Astrocyte of the spinal cord (primary cell): ENCODE results near the gene PRKG1.

ENCODE experiments used
- DNase-seq: peaks from one replicate; pipeline ENCODE4 v3.0.0; 2011; ENCODE audit warnings: low read depth, low spot score
- H3K4me3 ChIP-seq: 2 replicates; pipeline ENCODE4 v1.5.1; 2011; ENCODE audit warnings: low read depth, mild to moderate bottlenecking, low read length, moderate library complexity
- in situ Hi-C: cut with HindIII; loops from 2 replicates; pipeline ENCODE4 v1.10.0; 2017; ENCODE audit warnings: low sequenced_read_pairs
- TF ChIP-seq, protein P1 (sequence below): IDR thresholded peaks from 2 replicates; pipeline ENCODE4 v1.5.1; 2012; ENCODE audit warnings: low read depth, mild to moderate bottlenecking, low read length, inconsistent platforms

The PRKG1 gene

DNA sequence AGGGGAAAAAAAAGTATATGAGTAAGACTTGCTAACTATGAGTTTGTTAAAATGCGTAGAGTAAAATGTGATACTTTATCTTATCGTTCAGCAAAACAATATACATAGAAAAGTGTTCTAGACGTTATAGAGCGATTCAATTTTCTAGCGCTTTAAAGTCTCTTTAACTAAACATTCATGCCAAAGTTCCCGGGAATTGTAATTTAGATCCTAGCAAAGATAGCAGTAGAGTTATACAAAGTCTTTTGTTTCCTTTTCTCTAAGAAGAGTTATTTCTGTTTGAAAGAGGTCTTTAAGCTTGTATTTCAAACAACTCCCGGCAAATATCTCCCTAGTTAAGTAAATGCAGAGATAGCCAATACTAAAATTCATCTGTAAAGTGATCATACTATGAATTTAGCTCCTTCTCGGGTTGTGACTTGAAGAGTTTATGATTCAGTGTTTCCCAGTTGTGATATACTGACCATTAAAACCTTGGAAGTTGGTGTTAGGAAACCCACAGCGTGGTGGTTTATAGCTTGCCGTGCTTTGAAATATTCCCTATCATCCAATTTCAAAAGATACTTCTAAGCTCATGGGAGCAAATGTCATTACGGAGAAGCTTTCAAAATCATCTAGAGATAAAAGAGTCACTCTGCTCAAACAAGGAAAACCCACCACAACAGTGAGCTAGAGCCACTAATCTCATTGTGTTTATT lies 453.4 kb downstream of the PRKG1 start:
- TF ChIP-seq, protein P1, sequence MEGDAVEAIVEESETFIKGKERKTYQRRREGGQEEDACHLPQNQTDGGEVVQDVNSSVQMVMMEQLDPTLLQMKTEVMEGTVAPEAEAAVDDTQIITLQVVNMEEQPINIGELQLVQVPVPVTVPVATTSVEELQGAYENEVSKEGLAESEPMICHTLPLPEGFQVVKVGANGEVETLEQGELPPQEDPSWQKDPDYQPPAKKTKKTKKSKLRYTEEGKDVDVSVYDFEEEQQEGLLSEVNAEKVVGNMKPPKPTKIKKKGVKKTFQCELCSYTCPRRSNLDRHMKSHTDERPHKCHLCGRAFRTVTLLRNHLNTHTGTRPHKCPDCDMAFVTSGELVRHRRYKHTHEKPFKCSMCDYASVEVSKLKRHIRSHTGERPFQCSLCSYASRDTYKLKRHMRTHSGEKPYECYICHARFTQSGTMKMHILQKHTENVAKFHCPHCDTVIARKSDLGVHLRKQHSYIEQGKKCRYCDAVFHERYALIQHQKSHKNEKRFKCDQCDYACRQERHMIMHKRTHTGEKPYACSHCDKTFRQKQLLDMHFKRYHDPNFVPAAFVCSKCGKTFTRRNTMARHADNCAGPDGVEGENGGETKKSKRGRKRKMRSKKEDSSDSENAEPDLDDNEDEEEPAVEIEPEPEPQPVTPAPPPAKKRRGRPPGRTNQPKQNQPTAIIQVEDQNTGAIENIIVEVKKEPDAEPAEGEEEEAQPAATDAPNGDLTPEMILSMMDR: no peak
- in situ Hi-C loops: no loop called here
- H3K4me3 ChIP-seq: no peak overlapping the region
- DNase-seq: no peak

DNA sequence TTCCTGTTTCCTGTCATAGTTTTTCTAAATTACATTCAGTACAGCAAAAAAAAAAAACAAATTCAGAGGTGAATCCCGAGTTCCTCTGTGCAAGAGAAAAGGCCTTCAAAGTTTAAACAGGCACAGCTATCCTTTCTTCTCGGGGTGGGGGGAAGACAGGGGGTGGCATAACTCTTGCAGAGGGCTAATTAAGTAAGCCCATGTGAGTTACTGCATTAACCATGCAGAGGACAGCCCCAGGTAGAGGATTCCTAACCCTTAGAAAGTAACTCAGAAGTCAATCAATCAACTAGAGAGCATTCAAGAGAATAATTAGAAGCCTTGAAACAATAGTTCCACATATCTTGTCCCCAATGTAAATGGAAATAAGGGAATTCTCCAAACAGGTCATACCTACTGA lies 454.2 kb downstream of the PRKG1 start:
- no peak for DNase-seq
- in situ Hi-C loops: no loop called here
- TF ChIP-seq, protein P1: no peak
- no peak overlapping the region for H3K4me3 ChIP-seq

DNA sequence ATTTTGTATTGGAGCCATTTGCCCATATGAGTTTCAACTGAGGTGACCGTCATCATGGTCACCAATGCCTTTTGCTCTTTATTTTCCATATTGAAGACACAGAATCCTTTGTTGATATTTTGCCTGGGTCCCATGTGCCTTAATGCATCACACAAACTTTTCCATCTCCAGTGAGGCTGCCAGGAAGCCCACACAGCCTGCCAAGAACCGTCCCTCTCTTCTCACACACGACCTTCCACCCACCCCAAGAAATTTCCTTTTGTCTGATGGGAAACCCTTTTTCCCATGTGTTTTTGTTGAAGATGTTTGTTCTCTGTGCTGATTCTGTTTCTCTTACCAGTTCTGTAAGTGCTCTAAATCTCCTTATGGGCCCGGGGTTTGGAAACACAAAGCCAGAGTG lies 456.3 kb downstream of the PRKG1 start:
- no peak for DNase-seq

DNA sequence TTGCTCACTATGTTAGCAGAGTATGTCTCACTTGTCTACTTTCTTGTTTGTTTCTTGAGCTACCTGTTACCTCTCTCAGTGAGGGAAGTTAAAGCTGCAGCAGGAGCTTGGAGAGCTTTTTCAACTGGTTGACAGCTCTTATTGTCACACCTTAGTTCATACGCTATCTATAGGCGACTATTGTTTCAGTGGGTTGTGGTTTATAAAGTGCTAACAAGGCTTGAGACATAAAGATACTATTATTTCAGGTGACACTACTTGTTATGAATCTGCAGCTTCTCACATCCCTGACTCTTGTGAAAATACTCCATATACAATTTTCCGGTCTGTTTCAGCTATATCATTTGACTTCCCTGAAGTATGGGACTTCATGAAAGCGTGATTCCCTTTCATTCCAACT lies 457.8 kb downstream of the PRKG1 start:
- in situ Hi-C loops: no loop called here
- H3K4me3 ChIP-seq: no peak overlapping the region
- no peak for DNase-seq
- TF ChIP-seq, protein P1: no peak

More for the DNA sequence above, 456.3 kb downstream of the PRKG1 start:
- TF ChIP-seq, protein P1: no peak
- no peak overlapping the region for H3K4me3 ChIP-seq
- in situ Hi-C loops: no loop called here

DNA sequence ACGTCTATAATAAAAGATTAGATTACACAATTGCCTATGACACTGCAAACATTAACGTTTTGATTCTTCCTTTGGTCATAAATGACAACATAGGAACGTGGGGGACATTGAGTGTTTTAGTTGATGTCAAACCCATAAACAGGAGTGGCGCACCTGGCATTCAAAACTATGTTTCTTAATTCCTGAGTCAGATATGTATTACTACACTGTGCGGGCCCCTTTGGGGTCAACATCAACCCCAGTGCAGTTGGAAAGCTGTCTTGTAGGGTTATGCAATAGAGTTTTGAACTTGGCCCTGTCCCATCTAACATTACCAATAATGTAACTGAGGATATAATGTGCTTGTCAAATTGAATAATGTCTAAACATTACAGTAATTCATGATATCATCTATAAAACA lies 468.6 kb downstream of the PRKG1 start:
- no peak overlapping the region for H3K4me3 ChIP-seq
- TF ChIP-seq, protein P1: no peak
- no peak for DNase-seq
- in situ Hi-C loops: no loop called here

DNA sequence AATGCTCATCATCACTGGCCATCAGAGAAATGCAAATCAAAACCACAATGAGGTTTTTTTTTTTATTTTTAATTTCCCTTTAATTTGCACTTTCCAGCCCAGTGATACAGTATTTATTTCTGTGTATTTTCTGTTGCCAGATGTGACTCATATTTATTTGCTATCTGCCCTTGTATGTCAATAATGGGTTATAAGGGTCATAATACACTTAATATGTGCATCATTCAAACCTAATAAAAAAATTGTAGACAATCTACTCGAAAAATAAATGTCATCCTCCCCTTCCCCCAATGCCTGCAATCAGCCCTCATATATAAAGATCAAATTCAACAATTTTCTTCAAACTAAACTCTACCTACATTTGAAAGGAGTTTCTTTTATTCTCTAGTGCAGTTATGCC lies 470.6 kb downstream of the PRKG1 start:
- in situ Hi-C loops: no loop called here
- no peak overlapping the region for H3K4me3 ChIP-seq
- DNase-seq: no peak
- TF ChIP-seq, protein P1: no peak

DNA sequence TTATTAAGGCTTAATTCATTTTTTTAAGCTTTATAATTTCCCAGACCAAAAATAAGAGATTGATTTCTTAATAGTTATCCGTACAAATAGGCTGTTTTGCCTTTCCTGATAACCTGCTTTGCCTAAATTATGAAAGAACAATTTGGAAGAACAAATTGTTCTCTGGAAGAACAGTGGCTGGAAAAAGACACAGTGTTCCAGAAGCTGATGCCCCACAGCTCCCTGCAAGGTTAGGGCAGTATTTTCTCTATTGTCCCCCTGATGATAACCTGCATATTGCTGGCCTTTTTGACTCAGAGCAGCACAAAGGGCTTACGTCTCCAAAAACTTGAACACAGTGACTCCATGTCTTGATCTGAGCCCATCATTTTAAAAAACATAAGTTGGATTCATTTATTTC lies 473.7 kb downstream of the PRKG1 start:
- in situ Hi-C loops: no loop called here
- no peak for DNase-seq
- no peak overlapping the region for H3K4me3 ChIP-seq
- TF ChIP-seq, protein P1: no peak
